IPS-18c (cell line): Measurements from ENCODE around the gene GCAT.

Source experiments
- H3K4me3 ChIP-seq: 2 replicates; pipeline ENCODE4 v1.7.0; 2013; ENCODE audit warnings: low read depth, mild to moderate bottlenecking, low read length, moderate library complexity; ENCODE audit not compliant: insufficient read depth
- H3K9me3 ChIP-seq: one replicate; pipeline ENCODE4 v1.6.1; 2013; ENCODE audit warnings: mild to moderate bottlenecking, low read length, moderate library complexity; ENCODE audit not compliant: control insufficient read depth, insufficient read depth

GCAT gene

DNA sequence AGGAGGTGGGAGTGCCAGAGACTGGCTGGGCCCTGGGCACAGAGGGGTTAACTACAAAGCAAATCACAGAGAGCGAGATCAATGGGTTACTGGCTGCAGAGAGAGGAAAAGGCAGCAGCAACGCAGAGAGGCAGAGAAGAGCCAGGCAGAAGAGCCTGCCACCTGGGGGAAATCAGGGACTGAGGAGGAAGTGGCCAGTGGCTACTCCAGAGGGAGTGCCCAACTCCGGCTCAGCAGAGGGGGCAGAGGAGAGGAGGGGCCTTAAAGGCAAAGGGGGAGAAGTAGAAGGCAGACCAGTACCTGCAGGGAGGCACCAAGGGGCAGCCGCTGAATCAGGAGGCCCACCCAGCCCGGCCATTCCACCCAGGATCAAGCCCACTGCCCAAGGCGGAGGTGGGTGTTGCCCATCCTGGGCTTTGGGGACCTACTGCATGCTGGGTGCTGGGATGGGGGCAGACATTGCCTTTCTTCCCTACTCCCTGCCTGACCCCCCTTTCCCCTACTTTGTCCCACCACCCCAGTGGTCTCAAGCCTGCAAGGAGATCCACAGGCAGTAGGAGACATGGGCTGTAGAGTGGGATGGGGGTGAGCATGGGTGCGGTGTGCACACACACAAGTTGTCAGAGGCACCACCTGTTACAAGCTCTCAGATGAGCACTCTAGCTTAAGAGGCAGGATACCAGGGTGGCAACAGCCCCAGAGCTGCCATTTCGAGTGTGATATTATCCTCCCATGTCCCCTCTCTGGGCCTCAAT is 14.5 kb downstream of the GCAT start:
- no peak overlapping the region for H3K4me3 ChIP-seq
- H3K9me3 ChIP-seq: no peaks in the 10 kb centered on the region

GRCh38 chr22:37823134-37823985 is 15.6 kb downstream of the GCAT start, which contains the start of gene GALR3:
Gene GALR3 (plus strand): TSS chr22:37823382. CDS start chr22:37823407, 25 bp downstream.
- H3K9me3 ChIP-seq: no peaks in the 10 kb centered on the region
- H3K4me3 ChIP-seq: 0 out of 2 replicates have a peak within 1 kb of the TSS, but pooled peaks have one; percentile 11

GRCh38 chr22:37824674-37825641 is 17.2 kb downstream of the GCAT start:
- no peaks in the 10 kb centered on the region for H3K9me3 ChIP-seq
- H3K4me3 ChIP-seq: peak overlapping the region; percentile 42; the same call in 1 of the 2 replicates

- Histone ChIP-seq H3K4me3 (no peak overlapping the region), H3K9me3 (no peaks in the 10 kb centered on the region)
These were observed 19.3 kb downstream of the GCAT start for GRCh38 chr22:37827056-37827455.

- Histone ChIP-seq H3K9me3 (no peaks in the 10 kb centered on the region), H3K4me3 (no peak overlapping the region)
These were observed 22.5 kb downstream of the GCAT start for GRCh38 chr22:37830093-37830842.

- no peaks in the 10 kb centered on the region for H3K9me3 ChIP-seq
These were observed 23.7 kb downstream of the GCAT start for GRCh38 chr22:37831472-37831871.

DNA sequence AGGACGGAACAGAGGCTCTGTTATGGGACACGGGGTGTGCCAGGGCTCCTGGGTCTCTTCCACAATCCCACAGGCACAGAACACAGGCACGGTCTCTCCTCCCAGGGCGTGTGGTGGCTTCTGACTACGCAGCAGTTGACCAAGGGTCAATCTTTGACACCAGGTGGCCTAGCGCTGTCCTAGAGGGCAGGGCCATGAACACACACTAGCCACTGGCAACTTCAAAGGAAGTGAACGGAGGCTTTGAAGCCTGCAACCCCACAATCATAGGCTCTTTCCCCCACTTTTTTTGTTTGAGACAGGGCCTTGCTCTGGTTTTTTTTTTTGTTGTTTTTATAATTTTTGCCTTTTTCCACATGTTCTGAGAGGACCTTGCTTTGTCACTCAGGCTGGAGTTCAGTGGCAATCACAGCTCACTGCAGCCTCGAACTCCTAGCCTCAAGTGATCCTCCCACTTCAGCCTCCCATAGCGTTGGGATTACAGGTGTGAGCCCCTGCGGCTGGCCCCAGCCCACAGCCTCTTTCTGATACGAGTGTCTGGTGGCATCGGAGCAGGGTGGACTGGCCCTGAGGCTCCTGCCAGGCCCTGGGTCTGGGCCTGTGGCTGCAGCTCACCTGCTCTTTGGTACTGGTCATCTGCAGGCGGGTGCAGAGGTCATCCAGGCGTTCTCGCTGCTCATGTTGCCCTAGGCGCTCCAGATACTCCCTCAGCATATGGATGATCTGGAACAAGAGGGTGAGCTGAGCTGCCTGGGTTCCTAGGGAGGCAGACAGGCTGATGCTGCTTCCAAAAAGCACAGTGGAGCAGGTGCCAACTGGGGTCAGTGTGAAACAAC is 24.5 kb downstream of the GCAT start:
- no peak overlapping the region for H3K4me3 ChIP-seq
- H3K9me3 ChIP-seq: no peaks in the 10 kb centered on the region

More at GRCh38 chr22:37831472-37831871, 23.7 kb downstream of the GCAT start:
- no peak overlapping the region for H3K4me3 ChIP-seq

GRCh38 chr22:37842015-37842793 is 34.5 kb downstream of the GCAT start:
- no peaks in the 10 kb centered on the region for H3K9me3 ChIP-seq
- H3K4me3 ChIP-seq: no peak overlapping the region

DNA sequence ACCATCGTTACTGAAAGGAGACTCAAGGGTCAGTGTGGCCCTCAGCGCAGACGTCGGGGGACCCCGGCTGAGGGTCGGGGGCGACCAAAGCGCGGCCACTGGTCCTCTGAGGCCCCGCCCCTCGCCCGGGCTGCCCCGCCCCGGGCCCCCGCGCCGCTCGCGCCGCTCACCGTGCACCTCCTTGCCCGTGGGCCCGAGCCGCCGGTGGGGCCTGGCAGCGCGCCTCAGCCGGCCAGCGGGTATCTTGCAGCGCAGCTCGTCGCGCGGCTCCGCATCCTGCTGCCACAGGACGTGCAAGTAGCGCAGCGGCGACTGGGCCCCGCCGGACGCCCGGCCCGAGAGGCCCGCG is 36.0 kb downstream of the GCAT start:
- H3K4me3 ChIP-seq: peak overlapping the region; percentile 92
- no peaks in the 10 kb centered on the region for H3K9me3 ChIP-seq

- Histone ChIP-seq H3K9me3 (no peaks in the 10 kb centered on the region), H3K4me3 (peak overlapping the region; percentile 34; the same call in 1 of the 2 replicates)
These were observed 37.2 kb downstream of the GCAT start for GRCh38 chr22:37844904-37845329.

DNA sequence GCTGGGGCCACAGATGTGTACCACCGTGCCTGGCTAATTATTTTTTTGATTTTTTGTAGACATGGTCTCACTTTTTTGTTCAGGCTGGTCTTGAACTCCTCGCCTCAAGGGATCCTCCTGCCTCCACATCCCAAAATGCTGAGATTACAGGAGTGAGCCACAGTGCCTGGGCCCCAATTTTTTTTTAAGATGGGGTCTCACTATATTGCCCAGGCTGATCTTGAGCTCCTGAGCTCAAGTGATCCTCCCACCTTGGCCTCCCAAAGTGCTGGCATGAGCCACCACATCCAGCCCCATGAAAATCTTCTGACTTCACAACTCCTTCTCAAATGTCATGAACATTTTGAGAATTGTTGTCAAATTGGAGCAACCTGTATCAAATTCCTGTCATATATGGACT is 38.7 kb downstream of the GCAT start:
- Histone ChIP-seq H3K4me3 (no peak overlapping the region), H3K9me3 (no peaks in the 10 kb centered on the region)

GRCh38 chr22:37848587-37849088 is 40.9 kb downstream of the GCAT start:
- Histone ChIP-seq H3K9me3 (no peaks in the 10 kb centered on the region), H3K4me3 (peak overlapping the region; percentile 100)

DNA sequence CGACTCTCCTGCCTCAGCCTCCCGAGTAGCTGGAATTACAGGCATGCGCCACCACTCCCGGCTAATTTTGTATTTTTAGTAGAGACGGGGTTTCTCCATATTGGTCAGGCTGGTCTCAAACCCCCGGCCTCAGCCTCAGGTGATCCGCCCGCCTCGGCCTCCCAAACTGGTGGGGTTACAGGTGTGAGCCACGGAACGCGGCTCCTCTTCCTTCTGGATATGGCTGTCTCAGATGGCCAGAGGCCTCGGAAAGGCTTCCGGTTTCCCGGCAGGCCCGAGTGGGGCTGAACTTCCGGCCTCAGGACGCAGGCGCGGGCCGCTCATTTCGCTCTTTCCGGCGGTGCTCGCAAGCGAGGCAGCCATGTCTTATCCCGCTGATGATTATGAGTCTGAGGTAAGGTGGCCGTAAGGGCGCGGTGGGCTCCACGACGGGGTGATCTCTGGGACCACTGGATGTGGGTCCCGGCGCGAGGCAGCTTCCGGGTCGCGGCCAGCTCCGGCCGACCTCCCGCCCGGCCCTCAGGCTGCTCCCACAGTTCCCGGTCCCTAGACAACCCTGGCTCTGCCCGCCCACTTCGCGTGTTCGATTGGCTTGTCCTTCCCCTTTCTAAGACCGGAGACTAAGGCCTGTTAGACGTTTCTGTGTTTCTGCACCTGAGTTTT is 41.5 kb downstream of the GCAT start, which contains the start of gene EIF3L:
EIF3L (plus strand) TSS at position 331 of the 663 bp plus-strand sequence; CDS start at position 362, 31 bp downstream.
- H3K9me3 ChIP-seq: no peaks in the 10 kb centered on the region

GRCh38 chr22:37850801-37851200 is 43.1 kb downstream of the GCAT start:
- no peak overlapping the region; the same call in 1 of the 2 replicates for H3K4me3 ChIP-seq
- no peaks in the 10 kb centered on the region for H3K9me3 ChIP-seq

More for the DNA sequence above, 41.5 kb downstream of the GCAT start, which contains the start of gene EIF3L:
- H3K4me3 ChIP-seq: peak within 1 kb of the TSS; percentile 100
